GM23338 (cell line): ENCODE data around the gene ASPSCR1. TPM values are rescaled to one million over a fixed set of nuclear protein-coding genes. Genes with fewer than 3 reads are reported as not detected.

ENCODE experiments used
- EZH2 ChIP-seq: fragments of 200-600 bp; sonication (generic); IDR thresholded peaks from one replicate; pipeline ENCODE4 v1.8.0; 2017; ENCODE audit warnings: antibody characterized with exemption, mild to moderate bottlenecking, low read depth; ENCODE audit not compliant: unreplicated experiment
- JUNB ChIP-seq: IDR thresholded peaks from one replicate; pipeline ENCODE4 v1.6.1; 2016; ENCODE audit warnings: antibody characterized with exemption; ENCODE audit not compliant: unreplicated experiment
- REST ChIP-seq: IDR thresholded peaks from one replicate; pipeline ENCODE4 v1.6.1; 2018; ENCODE audit warnings: antibody characterized with exemption; ENCODE audit not compliant: unreplicated experiment
- ZNF114 ChIP-seq: fragments of 250-450 bp; sonication (Bioruptor Pico); IDR thresholded peaks from 2 replicates; pipeline ENCODE4 v1.5.0; 2020; ENCODE audit warnings: mild to moderate bottlenecking, moderate library complexity
- ZNF462 ChIP-seq: fragments of 250-450 bp; sonication (Bioruptor Pico); IDR thresholded peaks from 2 replicates; pipeline ENCODE4 v1.5.0; 2020; ENCODE audit warnings: mild to moderate bottlenecking, moderate library complexity
- polyA plus RNA-seq: library from polyadenylated mRNA; unstranded; fragments of >200 nt; fragmentation: Nextera tagmentation; extraction: Ambion mirVana; gene quantifications from 2 replicates; pipeline ENCODE4 v1.2.1, GENCODE V29; 2016
- total RNA-seq: library from RNA; depleted of rRNA; stranded (reverse); fragments of >200 nt; shearing (Covaris generic); gene quantifications from 2 replicates; pipeline ENCODE4 v1.2.3, GENCODE V29; 2014

The ASPSCR1 gene
- total and polyA plus RNA-seq, 2 experiments from 2014 or later: 44.2 to 46.9 TPM

- no peak for TF ChIP-seq REST
- no peak for TF ChIP-seq JUNB
- no peak for TF ChIP-seq ZNF462
- TF ChIP-seq EZH2: no peak
- TF ChIP-seq ZNF114 (CRISPR knock-in tag): no peak
Observed at GRCh38 chr17:81958633-81959342, 18.6 kb upstream of the ASPSCR1 start (continued).
